Progenitor cell of endocrine pancreas (in vitro differentiated cells): ENCODE data around the gene ZZZ3. TPM values are rescaled to one million over a fixed set of nuclear protein-coding genes. Genes with fewer than 3 reads are reported as not detected.
A peak's percentile ranks its signal among the peaks of the same experiment; 100 is the strongest.

ENCODE experiments used
- DNase-seq: peaks from one replicate; pipeline ENCODE4 v3.0.0; 2021; ENCODE audit warnings: low spot score; ENCODE audit not compliant: unreplicated experiment
- H3K27ac Mint-ChIP-seq: 2 replicates; pipeline ENCODE4 v1.8.0; 2021; ENCODE audit warnings: mild to moderate bottlenecking, moderate library complexity, mixed read lengths
- H3K27me3 Mint-ChIP-seq: 2 replicates; pipeline ENCODE4 v1.8.0; 2021; ENCODE audit warnings: mixed read lengths
- H3K36me3 Mint-ChIP-seq: 2 replicates; pipeline ENCODE4 v1.8.0; 2022; ENCODE audit warnings: mixed read lengths; ENCODE audit not compliant: insufficient read depth
- H3K4me1 Mint-ChIP-seq: 2 replicates; pipeline ENCODE4 v1.8.0; 2021; ENCODE audit warnings: low read depth, mixed read lengths
- H3K4me3 Mint-ChIP-seq: 2 replicates; pipeline ENCODE4 v1.8.0; 2021; ENCODE audit warnings: low read depth, mild to moderate bottlenecking, moderate library complexity, mixed read lengths
- H3K9me3 Mint-ChIP-seq: 2 replicates; pipeline ENCODE4 v1.8.0; 2021; ENCODE audit warnings: low read depth, mixed read lengths
- CTCF ChIP-seq: fragments of 200-600 bp; sonication (generic); IDR thresholded peaks from one replicate; pipeline ENCODE4 v1.5.0; 2021; ENCODE audit warnings: antibody characterized with exemption, mild to moderate bottlenecking; ENCODE audit not compliant: unreplicated experiment
- total RNA-seq: library from RNA; stranded (reverse); gene quantifications from 2 replicates; pipeline ENCODE4 v1.2.1, GENCODE V29; 2021

The ZZZ3 gene
- total RNA-seq, 1 donor from 2014 or later: 59.3 TPM

DNA sequence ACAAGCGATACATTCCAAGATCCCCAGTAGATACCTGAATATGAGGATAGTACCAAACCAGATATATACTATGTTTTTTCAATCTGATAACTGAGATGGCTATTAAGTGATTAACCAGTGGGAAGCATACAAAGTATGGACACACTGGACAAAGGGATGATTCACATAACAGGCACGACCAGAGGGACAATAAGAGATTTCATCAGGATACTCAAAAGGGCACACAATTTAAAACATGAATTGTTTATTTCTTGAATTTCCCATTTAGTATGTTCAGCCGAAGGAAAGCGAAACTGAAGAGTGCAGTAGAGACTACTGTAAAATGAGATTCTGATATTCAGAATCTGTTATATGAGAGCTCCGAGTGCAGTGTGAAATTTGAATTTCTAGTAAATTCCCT, 10.6 kb downstream of the ZZZ3 start:
- Mint-ChIP-seq H3K27ac (no peak overlapping the region), H3K36me3 (no peaks in the 10 kb centered on the region), H3K4me1 (peaks cover 11% of the 10 kb centered on the region), H3K9me3 (no peaks in the 10 kb centered on the region), H3K27me3 (no peaks in the 10 kb centered on the region), H3K4me3 (no peak overlapping the region)
- TF ChIP-seq CTCF: no peak
- DNase-seq: no peak

DNA sequence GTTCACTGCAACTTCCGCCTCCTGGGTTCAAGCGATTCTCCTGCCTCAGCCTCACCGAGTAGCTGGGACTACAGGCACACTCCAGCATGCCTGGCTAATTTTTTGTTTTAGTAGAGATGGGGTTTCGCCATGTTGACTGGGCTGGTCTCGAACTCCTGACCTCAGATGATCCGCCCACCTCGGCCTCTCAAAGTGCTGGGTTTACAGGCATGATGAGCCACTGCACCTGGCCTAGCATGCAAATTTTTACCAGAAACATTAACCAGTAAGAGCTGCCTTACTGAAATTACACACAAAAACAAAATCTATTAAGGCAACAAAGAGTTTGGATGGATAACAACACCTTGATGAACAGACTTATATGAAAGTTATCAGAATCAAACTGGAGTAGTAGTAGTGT, 12.1 kb downstream of the ZZZ3 start:
- no peak for TF ChIP-seq CTCF
- H3K27ac Mint-ChIP-seq: no peak overlapping the region
- peaks cover 13% of the 10 kb centered on the region for H3K4me1 Mint-ChIP-seq
- H3K9me3 Mint-ChIP-seq: no peaks in the 10 kb centered on the region
- H3K4me3 Mint-ChIP-seq: no peak overlapping the region
- no peak for DNase-seq
- no peaks in the 10 kb centered on the region for H3K27me3 Mint-ChIP-seq
- no peaks in the 10 kb centered on the region for H3K36me3 Mint-ChIP-seq

GRCh38 chr1:77668924-77669449, 13.5 kb downstream of the ZZZ3 start:
- H3K9me3 Mint-ChIP-seq: no peaks in the 10 kb centered on the region
- no peak overlapping the region for H3K27ac Mint-ChIP-seq
- H3K36me3 Mint-ChIP-seq: no peaks in the 10 kb centered on the region
- no peak for TF ChIP-seq CTCF
- no peak overlapping the region for H3K4me3 Mint-ChIP-seq
- DNase-seq: no peak
- peaks cover 17% of the 10 kb centered on the region for H3K4me1 Mint-ChIP-seq
- no peaks in the 10 kb centered on the region for H3K27me3 Mint-ChIP-seq

DNA sequence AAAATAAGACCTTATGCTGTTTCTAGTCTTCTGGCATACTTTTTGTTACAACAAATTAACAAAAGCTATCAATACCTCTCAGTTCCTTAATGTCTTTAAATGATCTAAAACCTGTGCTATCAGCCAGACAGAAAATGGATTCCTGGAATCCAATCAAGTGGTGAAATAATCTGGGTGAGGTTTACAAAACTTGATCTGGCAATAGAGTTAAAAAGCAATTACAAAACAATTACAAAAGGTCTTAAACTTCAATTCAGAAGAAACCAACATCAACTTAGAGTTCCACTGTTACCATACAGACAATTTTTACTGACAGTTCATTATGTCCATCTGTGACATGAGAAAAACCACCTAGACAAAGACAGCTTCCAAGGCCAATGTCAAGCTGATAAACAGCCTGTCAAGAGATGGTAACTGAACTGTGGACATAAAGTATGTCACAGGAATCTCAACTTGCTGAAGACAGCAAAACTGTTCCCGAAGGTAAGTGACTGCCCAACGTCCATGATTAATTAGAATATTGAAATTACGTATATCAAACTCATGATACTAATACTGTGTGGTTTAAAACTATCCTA, 17.4 kb downstream of the ZZZ3 start:
- TF ChIP-seq CTCF: no peak
- Mint-ChIP-seq H3K9me3 (no peaks in the 10 kb centered on the region), H3K36me3 (peaks cover 4% of the 10 kb centered on the region), H3K4me3 (no peak overlapping the region), H3K27me3 (no peaks in the 10 kb centered on the region), H3K4me1 (peaks cover 17% of the 10 kb centered on the region), H3K27ac (no peak overlapping the region)
- DNase-seq: no peak

- H3K27ac Mint-ChIP-seq: peak overlapping the region; percentile 33
- DNase-seq: no peak
- H3K36me3 Mint-ChIP-seq: peaks cover 4% of the 10 kb centered on the region
- H3K4me3 Mint-ChIP-seq: no peak overlapping the region
- H3K27me3 Mint-ChIP-seq: no peaks in the 10 kb centered on the region
- H3K4me1 Mint-ChIP-seq: peaks cover 11% of the 10 kb centered on the region
- H3K9me3 Mint-ChIP-seq: no peaks in the 10 kb centered on the region
- no peak for TF ChIP-seq CTCF
These were observed 20.8 kb downstream of the ZZZ3 start for GRCh38 chr1:77661696-77662095.
